KMS-11 (cell line): Measurements from ENCODE around the gene CTSO.

Source experiments
- H2AFZ ChIP-seq: fragments of 200-600 bp; sonication (generic); 2 replicates; pipeline ENCODE4 v1.6.1; 2016; ENCODE audit warnings: antibody characterized with exemption, mixed run types, low read depth
- H3K27ac ChIP-seq: fragments of 200-600 bp; sonication (generic); 2 replicates; pipeline ENCODE4 v1.6.1; 2016; ENCODE audit warnings: mild to moderate bottlenecking, mixed run types
- H3K27me3 ChIP-seq: fragments of 200-600 bp; sonication (generic); 2 replicates; pipeline ENCODE4 v1.6.1; 2017; ENCODE audit warnings: mild to moderate bottlenecking, low read depth, mixed run types, moderate library complexity; ENCODE audit not compliant: insufficient read depth
- H3K36me3 ChIP-seq: fragments of 200-600 bp; sonication (generic); 2 replicates; pipeline ENCODE4 v1.6.1; 2017; ENCODE audit warnings: mild to moderate bottlenecking, mixed run types; ENCODE audit not compliant: insufficient read depth
- H3K4me1 ChIP-seq: fragments of 200-600 bp; sonication (generic); 2 replicates; pipeline ENCODE4 v1.6.1; 2016; ENCODE audit warnings: mild to moderate bottlenecking, low read depth, mixed run types; ENCODE audit not compliant: poor library complexity, severe bottlenecking
- H3K4me2 ChIP-seq: fragments of 200-600 bp; sonication (generic); 2 replicates; pipeline ENCODE4 v1.7.0; 2016; ENCODE audit warnings: mild to moderate bottlenecking, mixed run types
- H3K4me3 ChIP-seq: fragments of 200-600 bp; sonication (generic); IDR thresholded peaks from 2 replicates; pipeline ENCODE4 v1.6.1; 2017; ENCODE audit warnings: low read depth, low read length, mixed read lengths; ENCODE audit not compliant: insufficient read depth
- H3K79me2 ChIP-seq: fragments of 200-600 bp; sonication (generic); 2 replicates; pipeline ENCODE4 v1.6.1; 2016; ENCODE audit warnings: low read depth, mixed run types; ENCODE audit not compliant: insufficient read depth
- H3K9ac ChIP-seq: fragments of 200-600 bp; sonication (generic); 2 replicates; pipeline ENCODE4 v1.6.1; 2016; ENCODE audit warnings: mild to moderate bottlenecking, mixed run types
- H4K20me1 ChIP-seq: fragments of 200-600 bp; sonication (generic); 2 replicates; pipeline ENCODE4 v1.6.1; 2016; ENCODE audit warnings: mild to moderate bottlenecking, mixed run types; ENCODE audit not compliant: insufficient read depth
- TF ChIP-seq, protein P1 (sequence below): fragments of 200-600 bp; sonication (generic); conservative IDR thresholded peaks from 2 replicates; pipeline ENCODE4 v1.6.1; 2017; ENCODE audit warnings: low read depth, mild to moderate bottlenecking, antibody characterized with exemption, low read length, moderate library complexity, mixed read lengths

CTSO gene

DNA sequence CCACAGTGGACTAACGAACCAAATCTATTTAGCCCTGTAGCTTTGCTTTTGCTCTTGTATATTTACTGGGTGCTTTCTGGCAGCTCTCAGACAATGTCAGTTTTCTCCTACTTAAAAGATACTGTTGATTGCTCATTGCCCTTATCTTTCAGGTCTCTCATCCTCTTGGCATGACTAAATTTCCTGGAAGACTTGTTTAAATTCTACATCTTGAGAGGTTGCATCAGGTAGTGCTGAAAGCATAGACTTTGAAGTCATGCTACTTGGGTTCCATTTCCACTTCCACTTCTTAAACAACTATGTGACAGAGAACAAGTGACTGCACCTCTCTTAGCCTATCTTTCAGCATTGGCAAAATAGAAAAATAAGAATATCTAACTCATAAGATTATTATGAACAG is 41.8 kb downstream of the CTSO start:
- H3K27ac ChIP-seq, result no peak overlapping the region
- no peak overlapping the region for H3K9ac ChIP-seq
- H2AFZ ChIP-seq, result no peak overlapping the region
- no peaks in the 10 kb centered on the region for H3K36me3 ChIP-seq
- no peaks in the 10 kb centered on the region for H3K27me3 ChIP-seq
- no peaks in the 10 kb centered on the region for H3K79me2 ChIP-seq
- no peak overlapping the region for H3K4me2 ChIP-seq
- H3K4me1 ChIP-seq, result peaks cover 30% of the 10 kb centered on the region
- TF ChIP-seq, protein P1, sequence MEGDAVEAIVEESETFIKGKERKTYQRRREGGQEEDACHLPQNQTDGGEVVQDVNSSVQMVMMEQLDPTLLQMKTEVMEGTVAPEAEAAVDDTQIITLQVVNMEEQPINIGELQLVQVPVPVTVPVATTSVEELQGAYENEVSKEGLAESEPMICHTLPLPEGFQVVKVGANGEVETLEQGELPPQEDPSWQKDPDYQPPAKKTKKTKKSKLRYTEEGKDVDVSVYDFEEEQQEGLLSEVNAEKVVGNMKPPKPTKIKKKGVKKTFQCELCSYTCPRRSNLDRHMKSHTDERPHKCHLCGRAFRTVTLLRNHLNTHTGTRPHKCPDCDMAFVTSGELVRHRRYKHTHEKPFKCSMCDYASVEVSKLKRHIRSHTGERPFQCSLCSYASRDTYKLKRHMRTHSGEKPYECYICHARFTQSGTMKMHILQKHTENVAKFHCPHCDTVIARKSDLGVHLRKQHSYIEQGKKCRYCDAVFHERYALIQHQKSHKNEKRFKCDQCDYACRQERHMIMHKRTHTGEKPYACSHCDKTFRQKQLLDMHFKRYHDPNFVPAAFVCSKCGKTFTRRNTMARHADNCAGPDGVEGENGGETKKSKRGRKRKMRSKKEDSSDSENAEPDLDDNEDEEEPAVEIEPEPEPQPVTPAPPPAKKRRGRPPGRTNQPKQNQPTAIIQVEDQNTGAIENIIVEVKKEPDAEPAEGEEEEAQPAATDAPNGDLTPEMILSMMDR, result no peak
- no peaks in the 10 kb centered on the region for H4K20me1 ChIP-seq
- no peak overlapping the region for H3K4me3 ChIP-seq

DNA sequence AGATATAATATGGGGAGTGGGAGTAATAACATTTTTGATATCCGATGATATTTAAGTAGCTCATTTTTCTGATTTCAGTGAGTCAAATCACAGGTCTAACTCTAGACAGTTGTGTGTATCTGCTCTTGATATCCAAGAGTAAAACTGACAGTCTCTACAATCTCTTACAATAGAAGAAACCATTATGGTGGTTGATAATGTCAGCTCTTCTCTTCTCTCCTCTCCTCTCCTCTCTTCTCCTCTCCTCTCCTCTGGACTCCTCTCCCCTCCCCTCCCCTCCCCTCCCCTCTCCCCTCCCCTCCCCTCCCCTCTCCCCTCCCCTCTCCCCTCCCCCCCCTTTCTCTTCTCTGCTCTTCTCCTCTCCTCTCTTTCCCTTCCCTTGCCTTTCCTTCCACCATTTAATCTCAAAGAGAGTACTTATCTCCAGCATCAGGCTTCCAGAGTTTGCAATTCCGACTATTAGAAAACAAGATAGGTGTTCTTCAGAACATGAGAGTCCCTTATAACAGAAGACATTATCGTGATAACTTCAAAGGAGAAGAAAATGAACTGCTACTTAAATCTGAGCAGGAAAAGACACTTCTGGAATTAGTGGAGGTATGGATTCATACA is 43.9 kb downstream of the CTSO start:
- TF ChIP-seq, protein P1, result no peak
- H2AFZ ChIP-seq, result no peak overlapping the region
- peaks cover 36% of the 10 kb centered on the region for H3K4me1 ChIP-seq
- no peaks in the 10 kb centered on the region for H3K79me2 ChIP-seq
- H3K36me3 ChIP-seq, result no peaks in the 10 kb centered on the region
- no peak overlapping the region for H3K4me3 ChIP-seq
- no peak overlapping the region; the same call in none of the 2 replicates for H3K27ac ChIP-seq
- H3K4me2 ChIP-seq, result peak overlapping the region; percentile 61
- H3K27me3 ChIP-seq, result no peaks in the 10 kb centered on the region
- no peak overlapping the region for H3K9ac ChIP-seq
- no peaks in the 10 kb centered on the region for H4K20me1 ChIP-seq

DNA sequence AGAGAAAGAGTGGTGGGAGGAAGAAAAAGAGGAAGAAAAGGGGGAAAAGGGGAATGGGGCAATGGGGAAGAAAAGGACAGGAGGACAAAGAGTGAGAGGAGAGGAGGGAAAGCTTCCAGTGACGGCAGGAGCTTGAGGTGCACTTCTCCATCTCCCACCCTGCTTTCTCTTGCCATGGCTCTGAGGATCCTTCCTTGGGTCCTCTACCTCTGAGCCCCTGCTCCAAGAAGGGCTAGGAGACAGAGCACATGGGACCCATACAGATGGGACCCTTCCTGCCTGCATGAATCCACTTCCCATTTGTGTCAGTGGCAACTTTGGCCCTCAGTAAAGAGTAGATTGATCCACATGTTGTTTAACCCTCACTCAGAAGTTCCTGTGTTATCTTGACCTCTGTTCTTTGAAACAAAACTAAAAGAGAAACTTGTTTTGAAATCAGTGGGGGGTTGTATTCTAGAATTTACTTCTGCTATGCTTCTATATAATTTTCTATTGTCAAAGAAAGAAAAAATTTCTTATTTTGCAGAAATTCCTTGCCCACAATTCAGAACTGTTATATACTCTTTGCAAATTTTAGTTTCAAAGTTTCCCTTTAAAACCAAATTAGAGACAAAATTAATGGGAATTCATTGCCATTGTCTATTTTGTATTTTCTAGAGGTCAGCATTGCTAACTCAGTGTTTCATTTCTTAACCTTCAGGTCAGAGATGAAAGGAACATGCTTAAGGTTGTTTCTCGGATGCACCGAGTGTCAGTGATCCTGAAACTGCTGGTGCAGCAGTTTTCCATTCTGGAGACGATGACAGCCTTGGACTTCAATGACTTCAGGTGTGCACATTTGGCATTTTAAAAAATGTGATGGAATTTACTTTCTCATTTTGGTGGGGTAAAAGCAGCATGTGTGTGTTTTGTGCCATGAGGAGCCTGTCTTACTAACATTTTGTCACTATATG is 45.2 kb downstream of the CTSO start:
- H3K4me3 ChIP-seq, result no peak overlapping the region
- no peak overlapping the region; the same call in 1 of the 2 replicates for H3K9ac ChIP-seq
- no peaks in the 10 kb centered on the region for H3K79me2 ChIP-seq
- no peaks in the 10 kb centered on the region for H3K36me3 ChIP-seq
- peak overlapping the region; percentile 61 for H3K4me2 ChIP-seq
- peak overlapping the region; percentile 40 for H2AFZ ChIP-seq
- peak overlapping the region; percentile 62 for H3K27ac ChIP-seq
- H3K27me3 ChIP-seq, result no peaks in the 10 kb centered on the region
- peaks cover 36% of the 10 kb centered on the region for H3K4me1 ChIP-seq
- H4K20me1 ChIP-seq, result no peaks in the 10 kb centered on the region
- TF ChIP-seq, protein P1, result no peak

DNA sequence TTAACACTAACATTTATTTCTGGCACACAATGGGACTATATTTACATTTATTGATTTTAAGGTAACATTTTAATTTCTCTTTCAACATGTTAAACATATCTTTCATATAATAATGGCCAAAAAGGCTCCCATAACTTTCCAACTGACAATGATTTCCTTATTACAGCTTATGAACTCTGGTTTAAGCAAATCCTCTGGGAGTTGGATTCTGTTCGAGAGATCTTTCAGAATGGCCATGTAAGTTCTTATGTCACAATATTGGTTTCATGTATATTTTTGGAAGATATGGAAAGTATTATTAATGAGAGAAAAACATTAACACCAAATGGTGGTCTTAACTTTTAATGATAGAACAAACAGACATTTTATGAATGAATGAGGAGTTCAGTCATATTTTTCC is 46.1 kb downstream of the CTSO start:
- Histone ChIP-seq H3K4me2 (peak overlapping the region; percentile 61), H3K79me2 (no peaks in the 10 kb centered on the region), H2AFZ (peak overlapping the region; percentile 40; the same call in 1 of the 2 replicates)

More for the DNA sequence above, 46.1 kb downstream of the CTSO start:
- TF ChIP-seq, protein P1, result no peak
- Histone ChIP-seq H3K4me3 (no peak overlapping the region), H3K27ac (peak overlapping the region; percentile 62; the same call in 1 of the 2 replicates), H3K9ac (no peak overlapping the region), H3K4me1 (peaks cover 36% of the 10 kb centered on the region), H4K20me1 (no peaks in the 10 kb centered on the region), H3K36me3 (no peaks in the 10 kb centered on the region), H3K27me3 (no peaks in the 10 kb centered on the region)
